H4 (cell line): ENCODE results near the gene FOXP2. TPM values are rescaled to one million over a fixed set of nuclear protein-coding genes. Genes with fewer than 3 reads are reported as not detected.
"Not testable (repeated sequence)": the region's sequence is repeated elsewhere in the genome, so short reads cannot be mapped to it uniquely, and the experiment has no call there.

Experiments
- DNase-seq: peaks from one replicate; pipeline ENCODE4 v3.0.0-alpha.2; 2015; ENCODE audit warnings: low spot score
- total RNA-seq: library from RNA; depleted of rRNA; stranded (reverse); fragments of >200 nt; shearing (Covaris generic); gene quantifications from 2 replicates; pipeline ENCODE4 v1.2.3, GENCODE V29; 2014

Gene FOXP2
- total RNA-seq, 1 experiment from 2014 or later = 1.7 TPM

DNA sequence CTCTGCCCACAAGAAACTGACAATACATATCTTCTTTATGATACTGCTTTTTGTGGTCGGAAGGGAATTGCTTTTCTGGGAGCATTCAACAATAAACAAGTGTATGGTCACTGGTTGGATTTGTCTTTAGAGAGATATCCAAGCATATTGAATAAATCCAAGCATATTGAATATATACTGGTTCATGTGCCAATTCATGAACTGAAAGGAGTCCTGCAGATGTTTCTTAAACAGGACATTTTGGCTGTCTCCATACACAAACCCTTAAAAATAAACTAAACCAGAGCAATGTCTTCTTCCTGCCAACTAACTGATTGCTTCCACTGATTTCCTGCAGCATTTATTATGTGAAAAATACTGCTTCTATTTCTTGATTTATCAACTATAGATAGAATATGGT, 173.9 kb downstream of the FOXP2 start:
- DNase-seq = no peak

DNA sequence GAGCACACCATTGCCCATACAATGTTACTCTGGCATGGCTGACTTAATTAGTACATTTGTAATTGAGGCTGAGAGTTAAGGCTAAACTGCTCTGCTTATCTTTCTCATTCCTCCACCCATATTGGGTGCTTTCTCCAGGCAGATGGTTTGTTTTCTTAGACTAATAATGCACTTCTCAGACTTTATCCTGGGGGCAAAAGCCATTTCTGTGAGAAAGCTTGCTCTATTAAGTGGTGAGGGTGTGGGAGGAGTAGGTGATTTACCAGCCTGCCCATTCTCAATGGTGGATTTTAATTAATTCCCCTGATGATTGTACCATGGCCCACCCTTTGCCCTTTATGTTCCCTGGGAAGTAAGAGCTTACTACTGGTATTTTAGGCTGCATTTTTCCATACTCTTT, 174.8 kb downstream of the FOXP2 start:
- DNase-seq = no peak

DNA sequence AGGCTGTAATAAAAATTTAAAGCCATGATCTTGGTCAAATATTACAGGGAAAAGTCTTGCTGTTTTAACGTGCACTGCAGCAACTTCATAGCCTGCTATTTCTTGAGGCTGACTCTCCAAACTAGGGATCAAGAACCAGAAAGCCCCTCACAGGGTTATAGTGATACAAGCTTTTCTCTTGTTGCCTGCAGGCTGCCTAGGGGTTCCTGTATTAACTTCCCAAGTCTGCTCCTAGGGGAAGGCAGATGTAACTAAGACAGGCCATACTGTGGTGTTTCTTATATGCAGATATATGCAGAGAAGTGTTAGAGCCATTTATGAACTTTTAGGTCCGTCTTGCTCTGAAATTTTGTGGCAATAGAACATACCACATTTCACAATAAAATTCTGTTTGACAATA, 175.7 kb downstream of the FOXP2 start:
- no peak for DNase-seq

DNA sequence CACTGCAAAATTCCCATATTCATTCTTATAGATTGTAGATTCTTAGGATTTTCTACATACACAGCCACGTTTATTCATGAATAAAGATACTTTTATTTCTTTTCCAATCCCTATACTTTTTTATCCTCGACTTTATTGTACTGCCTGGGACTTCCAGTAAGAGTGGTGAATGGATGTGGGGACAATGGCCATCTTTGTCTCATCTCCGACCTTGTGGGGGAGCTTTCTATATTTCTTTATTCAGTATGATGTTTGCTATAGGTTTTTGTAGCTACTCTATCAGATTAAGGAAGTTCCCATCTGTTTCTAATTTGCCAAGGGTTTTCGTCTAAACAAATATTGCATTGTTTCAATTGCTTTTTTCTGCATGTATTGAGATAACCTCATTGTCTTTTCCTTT, 184.3 kb downstream of the FOXP2 start:
- DNase-seq = no peak

DNA sequence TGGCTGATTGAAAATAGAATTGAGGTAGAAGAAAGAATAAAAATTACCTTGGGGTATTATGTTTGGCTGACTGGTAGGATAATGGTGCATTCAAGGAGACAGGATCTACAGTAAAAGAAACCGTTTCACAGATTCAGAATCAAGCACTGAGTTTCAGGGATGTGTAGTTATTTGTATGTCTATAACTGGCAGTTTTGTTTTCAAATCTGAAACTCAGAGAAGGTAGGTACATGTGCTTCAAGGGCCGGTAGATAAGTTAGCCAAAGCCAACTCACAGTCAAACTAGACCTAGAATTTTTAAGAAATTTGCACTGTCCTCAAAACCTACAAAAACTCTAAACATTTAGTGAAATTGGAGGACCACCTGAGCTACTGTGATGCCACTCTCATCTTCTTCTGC, 191.5 kb downstream of the FOXP2 start:
- no peak for DNase-seq

DNA sequence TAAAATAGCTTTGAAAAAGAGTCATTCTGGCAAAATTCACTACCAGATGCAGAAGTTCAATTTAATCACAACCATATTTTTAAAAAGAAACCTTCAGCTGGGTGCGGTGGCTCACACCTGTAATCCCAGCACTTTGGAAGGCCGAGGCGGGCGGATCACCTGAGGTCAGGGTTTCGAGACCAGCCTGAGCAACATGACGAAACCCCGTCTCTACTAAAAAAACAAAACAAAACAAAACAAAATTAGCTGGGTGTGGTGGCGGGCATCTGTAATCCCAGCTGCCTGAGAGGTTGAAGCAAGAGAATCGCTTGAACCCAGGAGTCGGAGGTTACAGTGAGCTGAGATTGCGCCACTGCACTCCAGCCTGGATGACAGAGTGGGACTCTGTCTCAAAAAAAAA, 194.2 kb downstream of the FOXP2 start:
- DNase-seq = not testable (repeated sequence)

DNA sequence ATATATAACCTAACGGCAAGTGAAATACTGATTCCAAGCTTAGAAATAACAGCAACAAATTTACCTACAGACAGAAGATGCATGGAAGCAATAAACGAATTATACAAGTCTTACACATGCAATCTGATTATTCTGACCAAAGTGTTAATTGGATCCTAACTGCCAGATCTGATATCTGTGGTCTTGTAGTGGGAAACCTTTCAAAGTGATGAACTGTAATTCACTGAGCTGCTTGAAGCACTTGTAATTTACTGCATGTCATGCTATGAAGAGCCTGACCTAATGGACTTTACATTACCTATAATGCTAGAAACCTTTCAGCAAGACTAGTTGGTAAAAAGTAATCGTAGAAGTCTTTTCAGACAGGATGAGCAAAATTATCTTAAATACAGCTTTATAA, 205.6 kb downstream of the FOXP2 start:
- no peak for DNase-seq

DNA sequence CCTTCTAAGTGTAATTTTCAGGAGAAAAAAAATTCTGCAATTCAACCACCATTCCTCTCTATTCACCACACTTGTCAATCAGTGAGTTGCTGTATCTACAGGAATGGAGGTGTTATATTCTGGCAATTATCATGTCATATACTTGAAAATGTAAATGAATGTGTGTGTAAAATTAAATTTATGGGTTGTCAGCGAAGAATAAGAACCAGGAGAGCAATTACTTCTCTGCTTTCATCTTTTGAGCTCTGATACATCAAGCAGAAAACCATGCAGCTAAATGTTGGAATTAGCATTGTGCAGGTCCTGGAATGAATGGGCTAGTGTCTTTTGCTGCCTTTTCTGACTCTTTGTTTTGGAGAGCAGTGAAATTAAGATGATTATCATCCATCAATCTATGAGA, 207.6 kb downstream of the FOXP2 start:
- DNase-seq = no peak

DNA sequence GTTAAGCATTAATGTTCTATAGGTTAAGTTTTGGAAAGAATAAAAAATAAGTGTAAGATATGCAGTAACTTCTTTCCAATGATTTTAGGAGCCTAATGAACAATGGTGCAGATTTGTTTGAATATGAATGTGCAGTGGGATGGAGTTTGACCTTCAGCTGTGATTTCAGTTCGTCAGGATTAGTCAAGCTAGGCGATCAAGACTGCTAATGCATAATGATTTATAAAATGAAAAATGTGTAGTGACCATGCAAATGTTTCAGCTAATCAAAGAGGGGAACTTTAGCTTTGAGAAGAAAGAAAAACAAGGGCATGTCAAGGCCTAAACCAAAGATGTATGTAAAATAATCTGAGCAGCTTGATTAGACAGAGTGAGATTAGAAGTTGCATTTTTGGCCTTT, 208.5 kb downstream of the FOXP2 start:
- no peak for DNase-seq

DNA sequence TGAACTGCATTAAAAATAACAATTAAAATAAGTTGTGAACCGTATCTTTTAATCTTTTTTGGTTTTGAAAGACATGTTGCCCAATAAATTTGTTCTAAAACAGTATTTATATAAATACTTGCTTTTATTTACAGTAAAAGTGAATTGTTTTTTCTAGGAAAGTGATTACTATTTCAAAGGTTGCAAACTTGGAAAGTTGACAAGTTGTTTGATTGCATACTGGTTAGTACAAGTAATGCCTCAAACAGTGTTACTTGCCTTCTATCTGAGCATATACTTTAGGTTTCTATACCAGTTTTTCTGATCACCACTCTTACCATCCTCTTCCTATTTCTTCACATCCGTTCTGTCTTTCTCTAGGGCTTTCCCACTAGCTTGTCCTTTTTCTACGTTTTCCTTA, 212.6 kb downstream of the FOXP2 start:
- DNase-seq = no peak

DNA sequence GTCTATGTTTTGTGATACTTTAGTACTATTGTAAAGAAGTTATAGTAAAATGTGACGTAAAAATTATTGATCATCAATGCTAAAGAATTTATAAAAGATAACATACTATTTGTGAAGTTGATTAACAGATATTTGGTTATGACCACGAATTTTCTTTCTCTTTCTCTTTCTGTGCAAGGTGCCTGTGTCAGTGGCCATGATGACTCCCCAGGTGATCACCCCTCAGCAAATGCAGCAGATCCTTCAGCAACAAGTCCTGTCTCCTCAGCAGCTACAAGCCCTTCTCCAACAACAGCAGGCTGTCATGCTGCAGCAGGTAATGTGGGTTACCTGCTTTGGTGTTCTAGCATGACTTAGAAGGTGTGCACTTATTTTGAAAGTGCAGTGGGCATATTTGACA, 213.7 kb downstream of the FOXP2 start:
- DNase-seq = no peak

DNA sequence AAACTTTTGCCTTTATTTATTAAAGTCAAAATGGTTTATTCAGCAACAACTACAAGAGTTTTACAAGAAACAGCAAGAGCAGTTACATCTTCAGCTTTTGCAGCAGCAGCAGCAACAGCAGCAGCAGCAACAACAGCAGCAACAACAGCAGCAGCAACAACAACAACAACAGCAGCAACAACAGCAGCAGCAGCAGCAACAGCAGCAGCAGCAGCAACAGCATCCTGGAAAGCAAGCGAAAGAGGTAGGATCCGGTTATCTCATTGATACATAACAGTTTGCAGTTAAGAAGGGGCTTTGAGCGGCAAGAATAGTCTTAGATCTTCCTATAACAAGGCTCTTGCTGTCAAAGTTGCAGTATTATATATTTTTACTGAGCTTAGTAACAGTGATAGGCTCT, 215.1 kb downstream of the FOXP2 start:
- no peak for DNase-seq

DNA sequence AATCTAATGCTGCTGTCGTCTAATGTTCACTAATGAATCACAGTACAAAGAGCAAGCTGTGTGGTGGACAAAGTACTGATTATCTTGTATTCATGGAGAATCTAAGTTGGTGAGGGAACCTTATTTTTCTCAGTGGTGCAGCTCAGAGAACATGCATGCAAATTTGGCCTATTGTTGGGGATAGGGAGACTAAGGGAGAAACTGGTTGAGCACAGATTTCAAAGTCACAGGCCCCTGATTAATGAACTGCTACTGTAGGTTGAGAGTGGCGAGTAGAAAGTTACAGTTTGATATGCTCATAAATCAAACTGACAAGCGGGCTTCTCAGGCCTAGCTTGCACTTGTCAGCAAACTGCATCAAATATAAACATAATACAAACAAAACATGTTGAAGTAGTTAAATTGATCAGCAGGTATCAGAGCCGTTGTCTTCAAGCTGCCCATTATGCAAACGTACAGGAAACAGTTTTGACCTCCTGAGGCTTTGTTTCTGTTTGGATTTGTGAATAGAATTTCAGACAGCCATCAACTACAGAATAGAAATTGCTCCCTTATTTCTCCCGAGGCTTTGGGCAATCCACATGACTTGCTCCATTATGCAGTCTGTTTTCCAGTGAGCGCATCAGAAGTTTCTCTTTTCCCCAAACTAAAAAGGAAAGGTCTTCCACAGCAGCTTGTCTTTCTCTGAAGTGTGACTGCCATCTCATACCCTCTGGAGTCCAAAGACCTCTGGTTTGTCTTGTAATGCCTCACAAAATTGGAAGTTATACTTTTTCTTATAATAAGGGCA, 215.8 kb downstream of the FOXP2 start:
- no peak for DNase-seq

DNA sequence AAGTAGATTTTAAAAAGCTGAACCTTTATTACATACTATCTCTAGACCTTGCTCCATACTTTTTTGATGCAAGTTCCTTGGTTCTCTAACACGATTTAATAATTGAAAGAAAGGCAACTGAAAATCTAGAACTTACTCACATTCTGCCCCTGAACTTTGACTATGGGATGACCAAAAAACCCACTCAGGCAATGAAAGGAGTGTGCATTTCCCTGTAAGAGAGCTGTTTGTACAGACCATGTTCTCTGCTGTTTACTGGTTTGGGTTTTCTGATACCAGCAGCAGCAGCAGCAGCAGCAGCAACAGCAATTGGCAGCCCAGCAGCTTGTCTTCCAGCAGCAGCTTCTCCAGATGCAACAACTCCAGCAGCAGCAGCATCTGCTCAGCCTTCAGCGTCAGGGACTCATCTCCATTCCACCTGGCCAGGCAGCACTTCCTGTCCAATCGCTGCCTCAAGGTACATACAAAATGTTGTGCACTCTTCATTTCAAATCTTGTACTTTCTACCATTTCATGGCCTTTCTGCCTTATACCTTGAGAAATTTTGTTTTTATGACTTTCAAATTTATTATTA, 216.7 kb downstream of the FOXP2 start:
- DNase-seq = no peak

DNA sequence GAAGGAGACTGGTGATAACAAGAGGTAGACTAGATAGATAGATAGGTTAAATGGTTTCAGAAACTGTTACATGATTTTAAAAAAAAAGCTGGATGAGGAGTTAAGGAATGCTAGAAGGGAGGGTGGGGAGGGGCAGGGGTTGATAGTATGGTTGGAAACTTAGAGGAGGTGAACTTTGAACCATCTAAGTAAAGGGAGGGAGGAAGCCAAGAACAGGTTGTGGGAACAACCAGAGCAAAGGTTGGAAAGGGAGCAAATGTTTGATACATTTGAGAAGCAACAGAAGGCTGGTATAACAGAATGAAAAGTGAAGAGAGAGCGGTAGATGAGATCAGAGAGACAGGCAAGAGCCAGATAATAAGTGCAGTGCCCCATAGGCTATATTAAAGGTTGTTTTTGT, 224.8 kb downstream of the FOXP2 start:
- no peak for DNase-seq

DNA sequence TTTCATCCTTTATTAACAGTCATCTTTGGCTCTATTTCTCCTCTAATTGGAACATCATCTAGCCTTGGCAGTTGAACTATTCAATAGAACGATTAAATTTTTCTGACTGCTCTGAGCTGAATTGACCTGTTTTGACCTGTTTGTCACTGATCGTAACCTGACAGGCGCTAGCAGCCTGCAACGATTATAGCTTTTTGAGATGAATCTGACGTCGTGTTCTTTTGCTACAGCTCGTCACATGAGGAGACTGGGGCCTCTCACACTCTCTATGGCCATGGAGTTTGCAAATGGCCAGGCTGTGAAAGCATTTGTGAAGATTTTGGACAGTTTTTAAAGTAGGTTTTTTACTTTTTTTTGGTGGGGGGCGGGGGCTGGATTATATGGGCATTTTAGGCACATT, 229.8 kb downstream of the FOXP2 start:
- DNase-seq = no peak

DNA sequence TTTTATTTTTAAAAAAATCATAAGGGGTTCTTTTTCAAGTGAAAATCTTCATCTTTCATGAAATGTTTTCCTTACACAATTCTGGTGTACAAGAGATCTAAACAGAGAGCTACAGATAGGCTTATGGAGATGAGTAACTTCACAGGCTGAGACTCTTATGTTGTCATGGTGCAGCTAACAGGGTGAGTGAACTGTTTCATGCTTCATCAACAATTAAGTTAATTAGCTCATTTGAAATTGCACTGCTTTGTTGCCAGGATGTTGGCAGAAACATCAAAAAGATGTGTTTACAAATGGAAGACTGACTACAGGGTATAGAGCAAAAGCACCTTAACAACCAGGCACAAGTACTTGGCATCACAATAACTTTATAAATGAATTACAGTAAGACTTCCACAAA, 230.8 kb downstream of the FOXP2 start:
- no peak for DNase-seq

DNA sequence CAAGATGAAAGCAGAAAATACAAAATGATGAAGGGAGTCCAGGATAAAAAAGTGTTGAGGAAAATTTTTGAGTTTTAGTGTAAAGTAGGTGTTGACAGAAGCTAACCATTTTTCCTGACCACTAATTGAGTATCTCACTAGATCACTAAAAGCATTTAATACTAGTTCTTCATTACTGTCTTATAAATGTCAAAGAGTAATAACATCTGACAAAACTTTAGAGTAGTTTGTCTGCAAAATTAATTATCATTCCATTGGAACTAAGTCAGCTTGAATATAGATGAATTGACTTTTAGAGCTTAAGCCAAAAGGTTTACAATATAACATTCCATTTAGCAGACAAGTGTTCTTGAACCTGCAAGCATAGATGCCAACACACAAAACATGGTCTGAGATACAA, 232.9 kb downstream of the FOXP2 start:
- DNase-seq = no peak

DNA sequence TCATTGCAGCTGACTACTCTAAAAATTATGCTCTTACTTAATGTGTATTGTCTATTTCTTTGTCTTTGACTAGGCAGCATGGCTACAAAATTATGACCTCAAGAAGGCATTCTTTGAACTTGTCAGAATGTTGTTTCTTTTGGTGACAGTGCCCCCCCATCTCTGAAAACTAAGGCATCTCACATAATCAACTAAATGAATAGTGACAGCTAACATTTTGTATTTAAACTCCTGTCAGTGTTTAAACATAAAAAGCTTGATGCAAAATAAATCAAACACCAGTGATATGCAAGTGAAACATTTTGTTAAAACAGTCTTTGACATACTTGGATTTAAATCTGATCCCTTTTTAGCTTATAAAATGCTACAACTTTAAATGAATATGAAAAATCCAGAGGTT, 233.5 kb downstream of the FOXP2 start:
- no peak for DNase-seq

DNA sequence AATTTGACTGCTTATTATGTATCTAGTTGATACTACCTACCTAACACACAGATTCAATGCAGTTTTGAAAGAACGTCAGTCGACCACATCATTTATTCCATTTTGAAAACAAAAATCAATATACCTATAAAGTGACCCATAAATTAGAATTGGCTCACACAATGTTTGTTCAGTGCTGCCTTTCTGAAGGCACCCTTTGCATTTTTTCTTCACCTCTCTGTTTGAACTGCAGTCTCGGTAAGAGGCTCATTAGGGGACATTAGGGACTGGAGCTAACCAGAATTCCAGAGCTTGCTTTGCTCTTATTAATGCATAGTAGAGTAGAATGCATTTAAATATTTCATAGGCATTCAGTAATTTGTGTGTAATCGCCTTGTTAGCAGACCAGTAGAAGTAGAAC, 234.1 kb downstream of the FOXP2 start:
- no peak for DNase-seq

DNA sequence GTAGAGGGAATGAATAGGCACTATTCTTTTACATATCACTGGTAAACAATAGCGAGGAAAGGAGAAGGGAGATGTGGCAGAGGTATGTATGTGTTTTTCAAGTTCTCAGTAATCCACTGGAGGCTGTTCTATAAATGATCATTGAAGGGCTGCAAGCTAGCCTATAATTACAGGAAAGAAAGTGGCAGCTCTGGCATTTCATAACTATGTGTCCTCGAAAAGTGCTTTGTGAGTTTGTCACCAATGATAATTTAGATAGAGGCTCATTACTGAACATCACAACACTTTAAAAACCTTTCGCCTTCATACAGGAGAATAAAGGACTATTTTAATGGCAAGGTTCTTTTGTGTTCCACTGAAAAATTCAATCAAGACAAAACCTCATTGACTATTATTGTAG, 235.1 kb downstream of the FOXP2 start:
- DNase-seq = no peak

DNA sequence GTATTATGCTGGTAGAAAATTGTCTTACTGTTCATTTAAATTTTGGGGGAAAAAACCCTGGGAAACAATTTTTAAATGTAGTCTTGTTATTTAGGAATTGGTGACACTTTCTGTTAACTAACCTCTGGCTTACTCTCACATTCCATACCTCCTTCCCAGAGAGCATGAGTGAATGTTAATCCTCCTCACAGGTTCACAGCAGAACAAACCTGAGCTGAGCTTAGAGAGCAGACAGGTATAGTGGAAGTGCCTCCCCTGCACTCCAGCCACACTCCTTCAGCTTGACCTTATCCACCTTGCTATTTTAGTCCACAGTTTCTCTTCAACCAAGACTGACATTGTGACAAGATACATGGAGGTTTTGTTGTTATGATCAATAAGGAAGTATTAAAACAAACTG, 235.9 kb downstream of the FOXP2 start:
- no peak for DNase-seq

DNA sequence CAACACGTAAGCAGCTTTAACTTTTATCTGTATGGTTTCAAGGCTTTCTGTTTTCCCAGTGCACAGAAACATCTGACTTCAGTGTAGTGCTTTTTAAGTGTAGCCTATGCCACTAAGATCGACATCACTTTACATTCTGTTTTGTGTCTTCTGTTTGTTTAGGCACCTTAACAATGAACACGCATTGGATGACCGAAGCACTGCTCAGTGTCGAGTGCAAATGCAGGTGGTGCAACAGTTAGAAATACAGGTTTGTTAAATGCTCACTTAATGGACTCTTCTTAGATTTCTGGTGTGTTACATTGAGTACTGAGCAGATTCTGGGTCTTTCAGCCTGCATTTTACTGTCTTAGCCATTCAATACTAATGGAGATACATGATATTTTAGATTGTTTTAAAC, 237.4 kb downstream of the FOXP2 start:
- DNase-seq = no peak
